ENCODE measurements around the gene STIP1.

STIP1 gene

DNA sequence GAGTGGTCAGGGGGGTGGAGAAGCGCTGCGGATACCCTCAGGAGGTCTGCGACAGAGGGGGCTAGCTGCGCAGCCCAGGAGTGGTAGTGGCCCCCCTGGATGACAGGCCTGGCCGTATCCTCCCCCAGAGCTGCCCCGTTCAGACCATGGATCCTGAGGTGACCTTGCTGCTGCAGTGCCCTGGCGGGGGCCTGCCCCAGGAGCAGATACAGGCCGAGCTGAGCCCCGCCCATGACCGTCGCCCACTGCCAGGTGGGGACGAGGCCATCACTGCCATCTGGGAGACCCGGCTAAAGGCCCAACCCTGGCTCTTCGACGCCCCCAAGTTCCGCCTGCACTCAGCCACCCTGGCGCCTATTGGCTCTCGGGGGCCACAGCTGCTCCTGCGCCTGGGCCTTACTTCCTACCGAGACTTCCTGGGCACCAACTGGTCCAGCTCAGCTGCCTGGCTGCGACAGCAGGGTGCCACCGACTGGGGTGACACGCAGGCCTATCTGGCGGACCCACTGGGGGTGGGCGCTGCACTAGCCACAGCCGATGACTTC is 40.6 kb downstream of the STIP1 start:
- TF ChIP-seq POLR2A (IDR thresholded peaks at IDR 0.05; ENCODE audit: low read depth, low read length), result no peak
- DNase-seq (ENCODE audit: insufficient read length) (peak; percentile 77), FAIRE-seq (no peak)

DNA sequence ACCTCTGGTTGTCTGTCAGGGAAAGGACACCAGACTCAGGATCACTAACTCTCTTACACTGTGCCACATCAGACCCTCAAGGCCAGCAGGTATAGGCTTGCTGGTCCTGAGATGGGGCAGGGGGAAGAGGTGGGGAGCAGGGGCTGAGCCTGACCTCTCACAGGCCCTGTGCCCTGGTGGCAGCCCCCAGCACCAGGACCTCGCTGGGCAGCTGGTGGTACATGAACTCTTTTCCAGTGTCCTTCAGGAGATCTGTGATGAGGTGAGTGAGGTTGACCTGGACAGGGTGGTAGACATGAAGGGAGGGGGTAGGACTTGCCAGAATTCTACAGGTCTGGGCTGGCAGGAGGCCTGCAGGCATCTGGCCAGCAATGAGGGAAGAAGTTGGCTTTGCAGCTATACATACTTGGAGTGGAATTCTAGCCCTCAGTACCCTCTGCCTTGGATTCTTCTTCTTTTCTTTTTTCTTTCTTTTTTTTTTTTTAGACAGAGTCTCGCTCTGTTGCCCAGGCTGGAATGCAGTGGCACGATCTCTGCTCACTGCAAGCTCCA is 41.5 kb downstream of the STIP1 start:
- TF ChIP-seq TAF1 (IDR thresholded peaks at IDR 0.05; ENCODE audit: borderline replicate concordance, low read depth, low read length), result no peak
- no peak for TF ChIP-seq POLR2AphosphoS5 (IDR thresholded peaks at IDR 0.05; ENCODE audit: low read depth, low read length)
- no peak for TF ChIP-seq POLR2A (IDR thresholded peaks at IDR 0.05; ENCODE audit: low read depth, low read length)
- FAIRE-seq (no peak), DNase-seq (ENCODE audit: insufficient read length) (no peak)

DNA sequence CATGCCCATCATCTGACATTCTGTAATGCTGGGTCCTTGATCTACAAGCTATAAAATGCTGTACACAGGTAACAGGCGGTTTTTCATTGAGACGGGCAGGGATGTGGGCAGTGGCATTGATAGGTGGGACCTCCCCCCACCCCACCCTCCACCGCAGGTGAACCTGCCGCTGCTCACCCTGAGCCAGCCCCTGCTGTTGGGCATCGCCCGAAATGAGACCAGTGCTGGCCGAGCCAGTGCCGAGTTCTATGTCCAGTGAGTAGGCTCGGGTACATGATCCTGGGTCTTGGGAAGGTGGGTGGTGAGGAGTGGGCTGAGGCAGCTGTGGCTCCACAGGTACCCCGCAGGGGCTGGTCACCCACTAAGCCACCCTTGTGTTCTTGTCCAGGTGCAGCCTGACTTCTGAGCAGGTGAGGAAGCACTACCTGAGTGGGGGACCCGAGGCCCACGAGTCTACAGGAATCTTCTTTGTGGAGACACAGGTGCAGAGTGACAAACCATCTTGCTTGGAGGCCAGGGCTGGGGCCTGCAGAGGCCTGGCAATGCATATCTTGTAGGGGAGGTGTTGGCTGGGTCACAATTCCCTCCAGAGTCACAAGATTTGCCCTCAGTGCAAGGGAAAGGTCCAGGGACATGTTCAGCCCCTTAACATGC is 43.2 kb downstream of the STIP1 start:
- TF ChIP-seq POLR2A (IDR thresholded peaks at IDR 0.05; ENCODE audit: low read depth, low read length), result no peak
- TF ChIP-seq POLR2AphosphoS5 (IDR thresholded peaks at IDR 0.05; ENCODE audit: low read depth, low read length), result no peak
- TF ChIP-seq TAF1 (IDR thresholded peaks at IDR 0.05; ENCODE audit: borderline replicate concordance, low read depth, low read length), result no peak
- FAIRE-seq (no peak), DNase-seq (ENCODE audit: insufficient read length) (no peak)

DNA sequence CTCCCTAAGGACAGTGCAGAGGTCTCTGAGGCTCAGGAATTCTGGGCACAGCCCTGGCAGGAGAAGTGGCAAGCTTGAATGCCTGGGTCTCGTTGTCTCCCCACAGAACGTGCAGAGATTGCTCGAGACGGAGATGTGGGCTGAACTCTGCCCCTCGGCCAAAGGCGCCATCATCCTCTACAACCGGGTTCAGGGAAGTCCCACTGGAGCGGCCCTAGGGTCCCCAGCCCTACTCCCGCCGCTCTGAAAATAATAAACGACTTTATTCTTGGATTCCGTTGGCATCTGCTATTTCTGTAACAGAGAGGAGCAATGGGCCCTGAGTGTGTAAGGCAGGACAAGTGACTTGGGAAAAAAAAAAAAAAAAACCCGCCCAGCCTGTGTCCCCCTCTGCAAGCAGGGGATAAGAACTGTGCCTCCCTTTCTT is 43.8 kb downstream of the STIP1 start:
- DNase-seq (ENCODE audit: insufficient read length), result no peak
- no peak for TF ChIP-seq TAF1 (IDR thresholded peaks at IDR 0.05; ENCODE audit: borderline replicate concordance, low read depth, low read length)
- TF ChIP-seq POLR2A (IDR thresholded peaks at IDR 0.05; ENCODE audit: low read depth, low read length), result no peak
- TF ChIP-seq POLR2AphosphoS5 (IDR thresholded peaks at IDR 0.05; ENCODE audit: low read depth, low read length), result no peak
- no peak for FAIRE-seq

DNA sequence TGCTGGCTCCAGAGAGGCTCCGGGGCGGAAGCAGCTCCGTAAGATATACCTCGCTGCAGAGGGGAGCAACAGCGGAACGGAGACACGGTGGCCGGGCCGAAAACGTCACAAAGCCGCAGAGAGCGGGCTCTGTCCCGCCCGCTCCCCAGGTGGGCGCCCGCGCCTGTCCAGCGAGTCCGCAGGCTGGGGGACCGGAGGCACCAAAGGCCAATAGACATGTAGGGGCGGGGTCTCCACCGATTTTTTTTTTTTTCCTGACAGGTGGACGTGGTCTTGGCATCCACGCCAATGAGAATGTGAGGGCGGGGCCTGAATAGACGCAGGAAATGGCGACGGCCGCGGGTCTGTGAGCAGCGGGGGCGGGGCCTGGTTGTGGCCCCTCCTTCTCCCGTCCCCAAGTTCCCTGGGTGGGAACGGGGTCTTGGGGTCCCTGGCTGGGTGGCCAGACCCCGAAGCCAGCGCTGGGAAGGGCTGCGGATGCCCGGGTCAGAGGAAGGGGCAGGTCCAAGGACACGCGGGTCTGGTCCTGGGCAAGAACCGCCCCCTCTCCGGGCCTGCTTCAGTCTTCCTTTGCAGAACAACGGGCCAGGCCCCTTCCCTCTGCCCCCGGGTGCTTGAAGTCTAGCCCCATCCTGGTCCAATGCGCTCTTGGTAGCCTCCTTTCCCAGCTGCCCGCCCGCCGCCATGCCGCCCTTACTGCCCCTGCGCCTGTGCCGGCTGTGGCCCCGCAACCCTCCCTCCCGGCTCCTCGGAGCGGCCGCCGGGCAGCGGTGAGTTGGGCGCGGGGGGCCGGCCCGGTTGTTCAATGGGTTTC is 44.4 kb downstream of the STIP1 start, which contains the start of gene DNAJC4:
DNAJC4 (plus strand) TSS at position 378 of the 814 bp plus-strand sequence; CDS start at position 685, 307 bp downstream.
- peak; percentile 89 for DNase-seq (ENCODE audit: insufficient read length)
- peak; percentile 66 for TF ChIP-seq POLR2AphosphoS5 (IDR thresholded peaks at IDR 0.05; ENCODE audit: low read depth, low read length)
- peak; percentile 36; the same call in 1 of the 2 replicates for TF ChIP-seq TAF1 (IDR thresholded peaks at IDR 0.05; ENCODE audit: borderline replicate concordance, low read depth, low read length)
- TF ChIP-seq POLR2A (IDR thresholded peaks at IDR 0.05; ENCODE audit: low read depth, low read length), result peak; percentile 69; the same call in 1 of the 2 replicates
- FAIRE-seq, result peak; percentile 93

DNA sequence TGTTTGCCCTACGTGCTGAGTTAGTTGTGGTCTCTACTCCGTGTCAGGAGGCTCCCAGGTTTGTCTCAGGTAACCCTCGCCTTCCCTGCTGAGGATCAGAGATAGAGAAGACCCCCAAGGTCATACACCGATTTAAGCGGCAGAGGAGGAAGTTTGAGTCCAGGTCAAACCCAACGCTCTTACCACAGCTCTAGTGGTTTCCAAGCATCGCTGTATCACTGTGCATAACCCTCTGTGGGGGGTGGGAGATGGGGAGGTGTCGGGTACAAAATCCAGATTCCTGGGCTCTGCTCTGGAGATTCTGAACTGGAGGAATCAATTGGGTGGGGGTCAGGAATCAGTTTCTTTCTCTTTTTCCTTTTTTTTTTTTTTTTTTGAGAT is 45.0 kb downstream of the STIP1 start:
- FAIRE-seq (peak; percentile 63), DNase-seq (ENCODE audit: insufficient read length) (no peak)
- TF ChIP-seq TAF1 (IDR thresholded peaks at IDR 0.05; ENCODE audit: borderline replicate concordance, low read depth, low read length), result no peak
- no peak for TF ChIP-seq POLR2A (IDR thresholded peaks at IDR 0.05; ENCODE audit: low read depth, low read length)
- no peak for TF ChIP-seq POLR2AphosphoS5 (IDR thresholded peaks at IDR 0.05; ENCODE audit: low read depth, low read length)

DNA sequence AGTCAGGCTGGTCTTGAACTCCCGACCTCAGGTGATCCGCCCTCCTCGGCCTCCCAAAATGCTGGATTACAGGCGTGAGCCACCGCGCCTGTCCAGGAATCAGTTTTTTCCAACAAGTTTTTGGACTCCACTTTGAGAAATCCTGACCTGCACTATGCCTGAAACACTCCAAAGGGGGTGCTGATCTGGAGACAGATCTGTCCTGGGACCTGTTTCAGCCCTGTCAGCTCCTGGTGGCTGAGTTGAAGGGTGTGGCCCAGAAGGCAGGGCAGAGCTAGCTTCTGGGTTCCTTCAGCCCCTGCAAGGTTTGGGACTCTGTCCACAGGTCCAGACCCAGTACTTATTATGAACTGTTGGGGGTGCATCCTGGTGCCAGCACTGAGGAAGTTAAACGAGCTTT is 45.6 kb downstream of the STIP1 start:
- FAIRE-seq (no peak), DNase-seq (ENCODE audit: insufficient read length) (no peak)
- no peak for TF ChIP-seq POLR2A (IDR thresholded peaks at IDR 0.05; ENCODE audit: low read depth, low read length)
- no peak for TF ChIP-seq TAF1 (IDR thresholded peaks at IDR 0.05; ENCODE audit: borderline replicate concordance, low read depth, low read length)
- no peak for TF ChIP-seq POLR2AphosphoS5 (IDR thresholded peaks at IDR 0.05; ENCODE audit: low read depth, low read length)

DNA sequence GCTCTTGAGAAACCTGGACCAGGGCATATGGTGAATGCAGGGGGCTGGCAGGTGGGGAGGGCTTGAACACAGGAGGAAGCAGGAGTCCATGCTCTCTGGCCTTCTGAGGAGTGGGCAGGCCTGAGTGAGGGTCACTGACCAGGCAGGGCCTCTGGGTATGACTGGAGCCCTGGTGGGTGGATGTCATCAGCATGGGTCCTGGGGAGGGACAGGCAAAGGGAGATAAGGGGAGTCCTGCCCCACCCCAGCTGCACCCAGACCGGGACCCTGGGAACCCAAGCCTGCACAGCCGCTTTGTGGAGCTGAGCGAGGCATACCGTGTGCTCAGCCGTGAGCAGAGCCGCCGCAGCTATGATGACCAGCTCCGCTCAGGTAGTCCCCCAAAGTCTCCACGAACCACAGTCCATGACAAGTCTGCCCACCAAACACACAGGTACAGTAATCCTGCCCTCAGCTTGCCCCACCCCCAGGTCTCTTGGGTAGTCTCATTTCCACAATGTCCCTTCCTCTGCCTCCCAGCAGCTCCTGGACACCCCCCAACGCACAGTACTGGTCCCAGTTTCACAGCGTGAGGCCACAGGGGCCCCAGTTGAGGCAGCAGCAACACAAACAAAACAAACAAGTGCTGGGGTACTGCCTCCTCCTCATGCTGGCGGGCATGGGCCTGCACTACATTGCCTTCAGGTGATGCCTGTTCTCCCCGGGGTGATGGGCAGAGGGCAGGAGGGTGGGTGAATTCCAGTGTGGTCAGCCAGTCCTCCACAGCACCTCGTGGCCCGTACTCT is 46.4 kb downstream of the STIP1 start:
- no peak for FAIRE-seq

DNA sequence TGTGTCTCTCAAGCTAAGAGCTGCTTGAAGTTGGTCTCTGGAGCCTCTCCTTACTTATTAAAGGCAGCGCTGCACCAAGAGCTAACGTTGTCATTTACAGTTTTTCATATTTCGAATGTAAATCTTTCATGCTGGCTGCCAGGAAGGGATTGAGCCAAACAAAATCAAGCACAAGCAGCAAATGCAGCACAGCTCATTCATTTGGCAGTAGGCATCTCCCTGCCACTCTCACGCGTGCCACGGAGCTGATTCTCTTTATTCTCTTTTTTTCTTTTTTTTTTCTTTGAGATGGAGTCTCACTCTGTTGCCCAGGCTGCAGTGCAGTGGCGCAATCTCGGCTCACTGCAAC is 47.0 kb downstream of the STIP1 start:
- TF ChIP-seq POLR2A (IDR thresholded peaks at IDR 0.05; ENCODE audit: low read depth, low read length) (no peak), TAF1 (IDR thresholded peaks at IDR 0.05; ENCODE audit: borderline replicate concordance, low read depth, low read length) (no peak), POLR2AphosphoS5 (IDR thresholded peaks at IDR 0.05; ENCODE audit: low read depth, low read length) (no peak)
- DNase-seq (ENCODE audit: insufficient read length) (no peak), FAIRE-seq (no peak)

More for the DNA sequence above, 46.4 kb downstream of the STIP1 start:
- TF ChIP-seq TAF1 (IDR thresholded peaks at IDR 0.05; ENCODE audit: borderline replicate concordance, low read depth, low read length) (no peak), POLR2AphosphoS5 (IDR thresholded peaks at IDR 0.05; ENCODE audit: low read depth, low read length) (no peak), POLR2A (IDR thresholded peaks at IDR 0.05; ENCODE audit: low read depth, low read length) (no peak)
- DNase-seq (ENCODE audit: insufficient read length), result no peak

DNA sequence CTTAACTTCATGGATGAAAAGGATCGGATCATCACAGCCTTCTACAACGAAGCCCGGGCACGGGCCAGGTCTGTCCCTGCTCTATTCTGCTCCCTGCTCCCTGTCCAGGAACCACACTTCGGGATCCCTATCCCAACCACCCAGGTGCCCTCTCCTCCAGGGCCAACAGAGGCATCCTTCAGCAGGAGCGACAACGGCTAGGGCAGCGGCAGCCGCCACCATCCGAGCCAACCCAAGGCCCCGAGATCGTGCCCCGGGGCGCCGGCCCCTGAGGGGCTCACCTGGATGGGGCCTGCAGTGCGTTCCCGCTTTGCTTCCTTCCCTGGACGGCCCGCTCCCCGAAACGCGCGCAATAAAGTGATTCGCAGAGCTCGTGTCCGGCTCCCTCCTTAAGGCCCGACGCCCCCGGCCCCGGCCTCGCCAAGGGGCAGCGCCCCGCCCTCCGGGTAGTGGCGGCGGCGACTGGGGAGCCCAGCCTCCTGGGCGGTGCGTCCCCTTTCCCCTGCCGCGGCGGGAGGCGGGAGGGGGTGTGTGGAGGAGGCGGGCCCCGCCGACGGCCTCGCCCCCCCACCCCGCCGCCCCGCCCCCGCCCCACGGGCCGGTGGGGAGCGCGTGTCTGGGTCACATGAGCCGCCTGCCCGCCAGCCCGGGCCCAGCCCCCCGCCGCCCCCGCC is 48.1 kb downstream of the STIP1 start, which contains the start of gene VEGFB:
VEGFB (plus strand) TSS at position 672 of the 674 bp plus-strand sequence. CDS start 250 bp downstream, outside the sequence.
- FAIRE-seq (peak; percentile 94), DNase-seq (ENCODE audit: insufficient read length) (peak; percentile 78)
- TF ChIP-seq POLR2A (IDR thresholded peaks at IDR 0.05; ENCODE audit: low read depth, low read length) (no peak; the same call in 1 of the 2 replicates), POLR2AphosphoS5 (IDR thresholded peaks at IDR 0.05; ENCODE audit: low read depth, low read length) (no peak), TAF1 (IDR thresholded peaks at IDR 0.05; ENCODE audit: borderline replicate concordance, low read depth, low read length) (no peak)
